H1 (cell line): ENCODE data around the gene STAM. TPM values are rescaled to one million over a fixed set of nuclear protein-coding genes. Genes with fewer than 3 reads are reported as not detected.

Experiments
- BACH1 ChIP-seq: IDR thresholded peaks from 2 replicates; pipeline ENCODE4 v1.6.1; 2012; ENCODE audit warnings: low read length, improper control_type of control experiment
- CEBPB ChIP-seq: IDR thresholded peaks from 2 replicates; pipeline ENCODE4 v1.6.1; 2012; ENCODE audit warnings: low read depth, low read length
- FOSL1 ChIP-seq: IDR thresholded peaks from 2 replicates; pipeline ENCODE4 v1.6.1; 2011; ENCODE audit warnings: mild to moderate bottlenecking, low read depth, low read length, moderate library complexity; ENCODE audit not compliant: insufficient read depth
- RNF2 ChIP-seq: fragments of 200-900, 300-1000 bp; sonication (generic); IDR thresholded peaks from 2 replicates; pipeline ENCODE4 v1.7.1; 2016; ENCODE audit warnings: borderline replicate concordance, low read depth, mild to moderate bottlenecking, antibody characterized with exemption, low read length; ENCODE audit not compliant: poor library complexity, severe bottlenecking; ENCODE audit errors: missing control alignments
- SIRT6 ChIP-seq: IDR thresholded peaks from one replicate; pipeline ENCODE4 v1.7.1; 2012; ENCODE audit warnings: low read length, inconsistent platforms
- YY1 ChIP-seq: IDR thresholded peaks from 2 replicates; pipeline ENCODE4 v1.6.1; 2011; ENCODE audit warnings: low read depth, mild to moderate bottlenecking, low read length
- ZNF274 ChIP-seq: IDR thresholded peaks from 2 replicates; pipeline ENCODE4 v1.7.0; 2012; ENCODE audit warnings: low read length, borderline replicate concordance; ENCODE audit errors: extremely low read depth
- polyA plus RNA-seq, 7 experiments: library from polyadenylated mRNA; depleted of rRNA in 3 of 7; stranded (reverse) in 5 of 7; unstranded in 2 of 7; fragments of >200 nt in 5 of 7; fragments of 200-250 nt in 2 of 7; gene quantifications; 1 replicate in 5 of 7; 2 replicates in 1 of 7; 4 replicates in 1 of 7; pipeline versions ENCODE4 v1.2.1 to v1.2.3, GENCODE V29; 2011 to 2013; ENCODE audit warnings: missing spikeins in 2 of 7, mixed read lengths in 2 of 7
- total RNA-seq: library from RNA; stranded (reverse); fragmentation: NEBNext Ultra II Directional; extraction: Animal tissue kit (Norgen Biotek cat#: 25700); gene quantifications from 2 replicates; pipeline ENCODE4 v1.2.1, GENCODE V29; 2021

Gene STAM
- total and polyA plus RNA-seq, 2 of the 8 experiments (the other 6 are each of a cell fraction or from before 2014, with no cell fraction given), result 22.0 to 27.8 TPM

DNA sequence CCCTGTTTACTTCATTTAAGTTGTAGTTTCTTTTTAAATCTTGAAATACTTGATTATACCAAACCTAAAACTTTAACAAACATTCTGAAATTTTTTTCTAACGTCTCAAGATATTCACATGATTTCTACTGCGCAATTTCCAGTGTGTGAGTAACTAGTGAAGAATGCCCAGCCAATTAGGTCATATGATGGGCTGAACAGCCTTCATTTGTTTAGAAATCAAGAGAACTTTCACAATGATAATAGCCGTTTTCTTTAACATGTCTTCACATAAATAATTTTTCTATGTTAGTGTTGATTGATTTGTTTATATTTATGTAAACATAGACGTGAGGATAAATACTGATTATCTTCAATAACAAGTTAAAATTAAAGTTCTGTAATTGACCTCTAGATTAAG is 21.8 kb downstream of the STAM start (continued):
- TF ChIP-seq RNF2 (no peak), BACH1 (no peak), CEBPB (no peak), YY1 (no peak), SIRT6 (no peak), FOSL1 (no peak), ZNF274 (no peak)
